ENCODE measurements around the gene ZNF436. TPM values are rescaled to one million over a fixed set of nuclear protein-coding genes. Genes with fewer than 3 reads are reported as not detected.

ZNF436 gene
- polyA plus RNA-seq, 1 of the 3 experiments (the other 2 are of a cell fraction), result 5.0 TPM

- ChIA-PET CTCF (interaction anchor here (0.7 to 5.9 kb wide), 6 partner anchors 13 to 268 kb away, joined by 3 to 61 read pairs (median 4); partner anchors contain the start of gene HNRNPR), POLR2A (interaction anchor here (0.6 to 1.9 kb wide), 7 partner anchors 10 to 35 kb away, joined by 3 to 37 read pairs (median 3); partner anchors contain the start of gene HNRNPR)
- Histone ChIP-seq H3K79me2 (ENCODE audit: insufficient read depth) (peaks cover 61% of the 10 kb centered on the region), H3K27ac (ENCODE audit: low read depth in 2 of 2, low read length in 1 of 2) (peak overlapping the region; percentile 92 to 99), H3K4me1 (ENCODE audit: control insufficient read depth in 1 of 2, insufficient read depth in 2 of 2, low read depth in 1 of 2, low read length in 1 of 2) (peaks cover 15 to 30% of the 10 kb centered on the region in 2 experiments), H3K9ac (peak overlapping the region; percentile 94), H3K36me3 (replicated peaks in 1 of 2; ENCODE audit: control insufficient read depth in 1 of 2, insufficient read depth in 2 of 2, low read length in 1 of 2) (peaks cover 21 to 25% of the 10 kb centered on the region in 2 experiments), H3F3A (replicated peaks; ENCODE audit: insufficient read depth) (peaks cover 15% of the 10 kb centered on the region), H3K9me2 (no peaks in the 10 kb centered on the region), H3K4me2 (peak overlapping the region; percentile 98), H3K9me3 (peaks cover 11% of the 10 kb centered on the region; the same call in 1 of the 2 replicates), H3K27me3 (ENCODE audit: insufficient read depth) (no peaks in the 10 kb centered on the region), H3K4me3 (ENCODE audit: low read depth in 2 of 2, low read length in 1 of 2) (peak overlapping the region; percentile 94 to 97), H2AFZ (ENCODE audit: low read depth) (peak overlapping the region; percentile 98), H4K20me1 (ENCODE audit: insufficient read depth) (no peaks in the 10 kb centered on the region)
- 1% methylated on average over 28 of the region's 61 CpGs for WGBS (ENCODE audit: low lambda C conversion rate)
- DNase-seq, result peak; percentile 89
- TF ChIP-seq FOXJ3 (CRISPR knock-in tag; IDR thresholded peaks at IDR 0.05) (no peak), NRF1 (IDR thresholded peaks at IDR 0.05; ENCODE audit: low read depth, low read length) (peak; percentile 57), POLR2AphosphoS5 (IDR thresholded peaks at IDR 0.05; ENCODE audit: low read depth, low read length) (peak; percentile 73), RAD21 (IDR thresholded peaks at IDR 0.05; ENCODE audit: low read length) (peak; percentile 26), TAF1 (IDR thresholded peaks at IDR 0.05; ENCODE audit: borderline replicate concordance, low read depth, low read length) (peak; percentile 93), ZBTB33 (IDR thresholded peaks at IDR 0.05; ENCODE audit: borderline replicate concordance, low read depth) (no peak), ELF1 (IDR thresholded peaks at IDR 0.05) (no peak), PBX3 (IDR thresholded peaks at IDR 0.05) (no peak), YY1 (IDR thresholded peaks at IDR 0.05; ENCODE audit: low read depth) (no peak; the same call in 1 of the 2 replicates), NFIC (IDR thresholded peaks at IDR 0.05; ENCODE audit: borderline replicate concordance) (no peak), TCF12 (IDR thresholded peaks at IDR 0.05) (no peak), USF2 (IDR thresholded peaks at IDR 0.05; ENCODE audit: borderline replicate concordance, low read depth, low read length) (no peak), MXI1 (IDR thresholded peaks at IDR 0.05; ENCODE audit: low read depth, low read length) (0 out of 2 replicates have a peak, but pooled peaks have one; percentile 40), CTCF (IDR thresholded peaks at IDR 0.05) (peak; percentile 41), TEAD4 (IDR thresholded peaks at IDR 0.05; ENCODE audit: borderline replicate concordance, insufficient read depth) (no peak), IRF3 (IDR thresholded peaks at IDR 0.05; ENCODE audit: low read depth, low read length) (no peak), FOXM1 (IDR thresholded peaks at IDR 0.05; ENCODE audit: low read depth) (no peak), USF1 (IDR thresholded peaks at IDR 0.05; ENCODE audit: borderline replicate concordance, low read depth) (no peak), CHD2 (IDR thresholded peaks at IDR 0.05; ENCODE audit: low read length, partially characterized antibody) (peak; percentile 14), MAX (IDR thresholded peaks at IDR 0.05; ENCODE audit: low read depth) (0 out of 2 replicates have a peak, but pooled peaks have one; percentile 22), MEF2A (IDR thresholded peaks at IDR 0.05; ENCODE audit: borderline replicate concordance, low read depth) (no peak), EZH2phosphoT487 (IDR thresholded peaks at IDR 0.05; ENCODE audit: borderline replicate concordance, low read depth) (no peak), RCOR1 (IDR thresholded peaks at IDR 0.05; ENCODE audit: low read length) (no peak), FOSL2 (IDR thresholded peaks at IDR 0.05; ENCODE audit: borderline replicate concordance, low read depth) (no peak), EP300 (IDR thresholded peaks at IDR 0.05; ENCODE audit: borderline replicate concordance in 1 of 2, low read depth in 1 of 2, low read length in 1 of 2) (no peak)
Measured at GRCh38 chr1:23368562-23369334, 888 bp downstream of the ZNF436 start.

All from SK-N-SH (cell line).